ENCODE data around the gene ARHGAP1.

ARHGAP1 gene

DNA sequence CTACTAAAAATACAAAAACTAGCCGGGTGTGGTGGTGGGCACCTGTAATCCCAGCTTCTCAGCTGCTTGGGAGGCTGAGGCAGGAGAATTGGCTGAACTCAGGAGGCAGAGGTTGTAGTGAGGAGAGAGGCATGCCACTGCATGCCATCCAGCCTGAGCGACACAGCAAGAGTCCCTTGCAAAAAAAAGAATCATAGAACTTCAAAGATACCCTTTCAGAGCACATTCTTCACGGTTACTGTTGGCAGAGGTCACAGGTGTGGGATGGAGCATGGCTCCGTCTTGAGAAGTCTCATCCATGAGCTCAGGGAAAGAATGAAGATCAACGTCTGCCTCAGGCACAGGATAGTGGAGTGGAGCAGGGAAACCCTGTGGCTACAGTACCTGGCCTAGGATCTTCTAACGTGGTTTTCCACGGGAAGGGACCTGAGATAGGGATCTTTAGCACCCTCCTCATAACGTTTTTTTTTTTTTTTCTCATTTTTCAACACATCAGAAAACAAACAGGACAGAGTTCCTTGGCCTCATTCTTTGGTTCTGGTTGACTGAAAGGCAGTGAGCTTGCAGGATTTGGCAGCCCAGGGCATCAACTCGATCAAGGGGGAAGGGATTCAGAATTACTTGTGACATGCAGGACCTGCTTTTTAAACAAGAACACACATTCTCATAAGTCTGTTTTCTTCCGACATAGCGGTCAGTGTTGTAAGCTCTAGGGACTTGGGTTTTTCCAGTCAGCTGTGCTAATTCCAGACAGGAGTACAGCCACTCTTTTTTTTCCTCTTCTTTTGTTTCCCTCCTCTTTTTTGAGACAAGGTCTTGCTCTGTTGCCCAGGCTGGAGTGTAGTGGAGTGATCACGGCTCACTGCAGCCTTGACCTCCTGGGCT, 41.4 kb upstream of the ARHGAP1 start:
- no peak for DNase-seq (ENCODE audit: extremely low read depth, low read depth)
- TF ChIP-seq, protein P1, sequence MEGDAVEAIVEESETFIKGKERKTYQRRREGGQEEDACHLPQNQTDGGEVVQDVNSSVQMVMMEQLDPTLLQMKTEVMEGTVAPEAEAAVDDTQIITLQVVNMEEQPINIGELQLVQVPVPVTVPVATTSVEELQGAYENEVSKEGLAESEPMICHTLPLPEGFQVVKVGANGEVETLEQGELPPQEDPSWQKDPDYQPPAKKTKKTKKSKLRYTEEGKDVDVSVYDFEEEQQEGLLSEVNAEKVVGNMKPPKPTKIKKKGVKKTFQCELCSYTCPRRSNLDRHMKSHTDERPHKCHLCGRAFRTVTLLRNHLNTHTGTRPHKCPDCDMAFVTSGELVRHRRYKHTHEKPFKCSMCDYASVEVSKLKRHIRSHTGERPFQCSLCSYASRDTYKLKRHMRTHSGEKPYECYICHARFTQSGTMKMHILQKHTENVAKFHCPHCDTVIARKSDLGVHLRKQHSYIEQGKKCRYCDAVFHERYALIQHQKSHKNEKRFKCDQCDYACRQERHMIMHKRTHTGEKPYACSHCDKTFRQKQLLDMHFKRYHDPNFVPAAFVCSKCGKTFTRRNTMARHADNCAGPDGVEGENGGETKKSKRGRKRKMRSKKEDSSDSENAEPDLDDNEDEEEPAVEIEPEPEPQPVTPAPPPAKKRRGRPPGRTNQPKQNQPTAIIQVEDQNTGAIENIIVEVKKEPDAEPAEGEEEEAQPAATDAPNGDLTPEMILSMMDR (IDR thresholded peaks at IDR 0.05; ENCODE audit: low read depth, low read length, missing control alignments): no peak
- H3K4me3 ChIP-seq (replicated peaks; ENCODE audit: low read depth, low read length): no peak overlapping the region

DNA sequence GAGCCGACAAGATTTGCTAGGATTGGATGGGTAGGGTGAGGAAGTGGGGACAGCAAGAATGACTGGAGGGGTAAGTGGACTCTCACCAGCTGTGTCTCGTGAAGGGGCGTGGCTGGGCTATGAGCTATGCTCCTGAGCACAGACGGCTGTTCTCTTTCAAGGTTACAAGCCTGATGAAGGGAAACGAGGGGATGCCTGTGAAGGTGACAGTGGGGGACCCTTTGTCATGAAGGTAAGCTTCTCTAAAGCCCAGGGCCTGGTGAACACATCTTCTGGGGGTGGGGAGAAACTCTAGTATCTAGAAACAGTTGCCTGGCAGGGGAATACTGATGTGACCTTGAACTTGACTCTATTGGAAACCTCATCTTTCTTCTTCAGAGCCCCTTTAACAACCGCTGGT, 38.5 kb upstream of the ARHGAP1 start:
- DNase-seq (ENCODE audit: extremely low read depth, low read depth): no peak
- TF ChIP-seq, protein P1 (IDR thresholded peaks at IDR 0.05; ENCODE audit: low read depth, low read length, missing control alignments): no peak
- no peak overlapping the region for H3K4me3 ChIP-seq (replicated peaks; ENCODE audit: low read depth, low read length)

DNA sequence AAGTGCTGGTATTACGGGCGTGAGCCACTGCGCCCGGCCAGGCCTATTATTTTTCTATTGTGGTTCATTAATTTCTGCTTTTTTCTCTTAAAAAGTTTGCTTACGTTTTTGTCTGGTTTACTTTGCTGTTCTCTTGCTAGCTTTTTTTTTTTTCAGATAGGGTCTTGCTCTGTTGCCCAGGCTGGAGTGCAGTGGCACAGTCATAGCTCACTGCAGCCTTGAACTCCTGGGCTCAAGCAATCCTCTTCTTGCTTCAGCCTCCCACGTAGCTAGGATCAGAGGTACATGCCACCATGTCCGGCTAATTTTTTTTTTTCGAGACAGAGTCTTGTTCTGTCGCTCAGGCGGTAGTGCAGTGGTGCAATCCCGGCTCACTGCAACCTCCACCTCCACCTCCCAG, 37.3 kb upstream of the ARHGAP1 start:
- H3K4me3 ChIP-seq (replicated peaks; ENCODE audit: low read depth, low read length): no peak overlapping the region
- DNase-seq (ENCODE audit: extremely low read depth, low read depth): no peak
- TF ChIP-seq, protein P1 (IDR thresholded peaks at IDR 0.05; ENCODE audit: low read depth, low read length, missing control alignments): no peak

DNA sequence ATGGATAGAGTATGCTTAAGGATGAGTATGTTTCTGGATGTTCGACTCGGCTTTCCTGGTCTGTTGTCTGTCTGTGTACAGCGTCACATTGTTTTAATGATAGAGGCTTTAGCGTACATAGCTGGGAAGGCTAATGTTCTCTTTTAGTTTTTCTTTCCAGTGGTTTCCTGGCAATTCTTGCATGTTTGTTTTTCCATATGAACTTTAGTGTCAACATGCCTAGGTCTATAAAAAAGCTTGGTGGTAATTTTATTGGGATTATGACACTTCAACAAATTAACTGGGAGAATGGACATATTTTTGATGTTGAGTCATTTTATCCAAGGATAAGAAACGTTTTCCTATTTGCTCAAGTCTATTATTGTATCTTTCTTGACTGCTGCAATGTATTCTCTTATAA, 36.2 kb upstream of the ARHGAP1 start:
- TF ChIP-seq, protein P1 (IDR thresholded peaks at IDR 0.05; ENCODE audit: low read depth, low read length, missing control alignments): no peak
- no peak overlapping the region for H3K4me3 ChIP-seq (replicated peaks; ENCODE audit: low read depth, low read length)
- no peak for DNase-seq (ENCODE audit: extremely low read depth, low read depth)

DNA sequence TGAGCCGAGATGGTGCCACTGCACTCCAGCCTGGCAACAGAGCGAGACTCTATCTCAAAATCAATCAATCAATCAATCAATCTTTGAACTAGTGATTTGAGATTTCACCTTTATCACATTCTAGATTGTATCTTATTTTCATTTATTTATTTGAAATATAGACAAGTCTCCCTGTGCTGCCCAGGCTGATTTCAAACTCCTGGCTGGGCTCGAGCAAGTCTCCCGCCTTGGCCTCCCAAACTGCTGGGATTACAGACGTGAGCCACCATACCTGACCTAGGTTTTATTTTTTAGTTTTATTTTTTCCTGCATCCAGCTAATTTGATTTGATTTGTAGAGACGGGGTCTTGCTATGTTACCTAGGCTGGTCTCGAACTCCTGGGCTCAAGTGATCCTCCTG, 35.7 kb upstream of the ARHGAP1 start:
- no peak for DNase-seq (ENCODE audit: extremely low read depth, low read depth)
- TF ChIP-seq, protein P1 (IDR thresholded peaks at IDR 0.05; ENCODE audit: low read depth, low read length, missing control alignments): no peak
- H3K4me3 ChIP-seq (replicated peaks; ENCODE audit: low read depth, low read length): no peak overlapping the region

DNA sequence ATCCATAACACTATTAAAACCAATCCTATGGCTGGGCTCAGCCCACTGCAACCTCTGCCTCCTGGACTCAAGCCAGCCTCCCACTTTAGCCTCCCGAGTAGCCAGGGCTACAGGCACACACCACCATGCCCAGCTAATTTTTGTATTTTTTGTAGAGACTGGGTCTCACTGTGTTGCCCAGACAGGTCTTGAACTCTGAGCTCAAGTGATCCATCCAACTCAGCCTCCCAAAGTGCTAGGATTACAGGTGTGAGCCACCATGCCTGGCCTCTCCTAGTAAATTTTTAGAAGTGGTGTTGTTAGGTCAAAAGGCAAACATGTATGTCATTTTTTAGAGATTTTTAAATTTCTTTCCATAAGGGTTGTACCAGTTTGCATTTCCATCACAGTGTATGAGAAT, 32.8 kb upstream of the ARHGAP1 start:
- TF ChIP-seq, protein P1 (IDR thresholded peaks at IDR 0.05; ENCODE audit: low read depth, low read length, missing control alignments): no peak
- no peak overlapping the region for H3K4me3 ChIP-seq (replicated peaks; ENCODE audit: low read depth, low read length)
- DNase-seq (ENCODE audit: extremely low read depth, low read depth): no peak

Measured in HFF-Myc (cell line).